Stimulated activated naive CD4-positive, alpha-beta T cell treated with Interleukin-2 at 50 U/mL for 16 hours (primary cell): ENCODE data around the gene TLE2.
"Not testable (repeated sequence)": the region's sequence is repeated elsewhere in the genome, so short reads cannot be mapped to it uniquely, and the experiment has no call there.

Experiments
- DNase-seq: peaks from one replicate; lab custom pipeline; 2025; lab: John Stamatoyannopoulos, UW

Gene TLE2

GRCh38 chr19:3012621-3013262, 16.3 kb downstream of the TLE2 start:
- DNase-seq = no peak

- DNase-seq = not testable (repeated sequence)
Measured at GRCh38 chr19:3012059-3012458, 17.0 kb downstream of the TLE2 start.

- no peak for DNase-seq
Measured at GRCh38 chr19:3010871-3011270, 18.2 kb downstream of the TLE2 start.

DNA sequence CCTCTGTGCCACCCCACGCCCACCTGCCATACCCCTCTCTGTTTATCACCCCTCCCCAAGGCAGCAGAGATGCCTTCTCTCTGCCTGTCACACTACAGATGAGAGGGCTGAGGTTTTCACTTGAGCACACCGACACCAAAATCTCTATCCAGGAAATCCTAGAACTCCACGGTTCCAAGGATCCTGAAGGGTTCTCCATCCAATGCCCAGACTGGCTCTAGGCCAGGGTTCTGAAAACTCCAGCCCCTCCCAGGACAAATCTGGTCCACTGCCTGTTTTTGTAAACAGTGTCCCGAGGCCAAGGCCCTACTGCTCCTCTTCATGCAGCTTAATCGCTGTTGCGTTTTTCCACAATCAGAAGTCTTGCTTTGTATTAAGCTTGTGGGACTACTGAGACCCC, 20.1 kb downstream of the TLE2 start:
- no peak for DNase-seq

- DNase-seq = no peak
Measured at GRCh38 chr19:3007975-3008374, 21.1 kb downstream of the TLE2 start.

DNA sequence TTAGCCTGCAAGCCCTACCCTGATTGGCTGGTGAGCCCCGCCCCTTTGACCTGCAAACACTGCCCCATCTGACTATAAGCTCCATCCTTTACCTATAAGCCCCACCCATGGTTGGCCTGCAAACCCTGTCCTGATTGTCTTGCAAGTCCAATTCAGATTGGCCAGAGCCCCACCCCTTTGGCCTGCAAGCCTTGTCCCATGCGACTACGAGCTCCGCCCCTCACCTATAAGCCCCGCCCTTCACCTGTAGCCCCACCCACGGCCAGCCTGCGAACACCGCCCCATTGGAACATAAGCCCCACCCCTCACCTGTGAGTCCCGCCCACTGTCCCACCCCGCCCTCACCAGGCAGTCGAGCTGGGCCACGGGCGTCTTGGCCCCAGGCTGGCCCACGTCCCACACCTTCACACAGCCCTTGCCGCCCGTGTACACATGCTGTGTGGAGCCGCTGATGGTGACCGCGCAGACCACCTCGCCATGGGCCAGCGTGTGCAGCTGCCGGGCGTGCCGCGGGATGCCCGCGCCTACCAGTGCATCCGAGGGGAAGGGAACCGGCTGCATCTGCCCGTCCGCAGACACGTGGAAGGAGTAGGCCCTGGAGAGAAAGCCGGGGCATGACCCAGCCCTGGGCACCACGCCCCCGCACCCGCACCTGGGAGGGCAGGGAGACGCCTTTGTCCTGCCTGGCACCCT, 22.9 kb downstream of the TLE2 start:
- DNase-seq = no peak

DNA sequence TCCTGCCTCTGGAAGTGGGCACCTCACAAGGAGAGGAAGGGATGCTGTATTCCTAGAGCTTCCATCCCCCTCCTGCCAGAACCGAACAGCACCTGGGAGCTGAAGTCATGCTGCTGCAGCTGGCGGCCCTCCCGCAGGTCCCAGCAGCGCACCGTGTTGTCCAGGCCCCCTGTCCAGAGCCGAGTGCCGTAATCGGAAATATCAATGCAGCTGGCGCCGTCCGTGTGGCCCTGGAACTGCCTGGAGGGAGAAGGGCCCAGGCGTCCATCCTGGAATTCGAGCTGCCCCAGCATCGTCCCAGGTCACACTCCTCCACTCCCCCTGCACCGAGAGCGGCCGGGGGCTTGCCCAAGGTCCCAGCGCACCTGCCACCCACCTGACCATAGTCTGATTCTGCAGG, 23.7 kb downstream of the TLE2 start:
- no peak for DNase-seq

DNA sequence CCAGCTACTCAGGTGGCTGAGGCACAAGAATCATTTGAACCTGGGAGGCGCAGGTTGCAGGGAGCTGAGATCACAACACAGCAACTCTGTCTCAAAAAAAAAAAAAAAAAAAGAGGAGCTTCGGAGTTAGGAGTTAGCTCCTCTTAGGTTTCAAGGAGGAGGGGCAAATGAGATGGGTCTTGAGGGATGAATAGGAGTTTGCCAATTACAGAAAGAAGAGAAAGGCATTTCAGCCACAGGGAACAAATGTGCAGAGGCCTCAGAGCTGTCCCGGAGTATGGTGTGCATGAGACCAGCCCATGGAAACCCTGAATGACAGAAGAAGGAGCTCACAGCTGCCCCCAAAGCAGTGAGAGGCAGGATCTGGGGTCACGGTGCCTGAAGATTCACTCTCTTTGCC, 24.6 kb downstream of the TLE2 start:
- DNase-seq = no peak

DNA sequence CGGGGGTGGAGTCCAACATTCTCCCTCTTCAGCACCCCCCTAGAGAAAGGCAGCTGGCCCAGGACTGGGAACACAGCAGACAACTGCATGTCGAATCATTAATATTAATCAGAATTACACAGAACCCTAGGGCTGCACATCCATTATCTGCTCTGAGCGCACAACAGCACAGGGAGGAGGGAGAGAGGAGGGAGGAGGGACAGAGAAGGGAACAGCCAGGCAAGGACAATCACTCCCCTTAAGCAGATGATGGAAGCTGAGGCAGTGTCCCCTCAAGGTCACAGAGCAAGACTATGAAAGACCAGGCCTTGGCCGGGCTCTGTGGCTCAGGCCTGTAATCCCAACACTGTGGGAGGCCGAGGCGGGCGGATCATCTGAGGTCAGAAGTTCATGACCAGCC, 26.0 kb downstream of the TLE2 start:
- DNase-seq = no peak

GRCh38 chr19:3001235-3001800, 27.8 kb downstream of the TLE2 start:
- no peak for DNase-seq

DNA sequence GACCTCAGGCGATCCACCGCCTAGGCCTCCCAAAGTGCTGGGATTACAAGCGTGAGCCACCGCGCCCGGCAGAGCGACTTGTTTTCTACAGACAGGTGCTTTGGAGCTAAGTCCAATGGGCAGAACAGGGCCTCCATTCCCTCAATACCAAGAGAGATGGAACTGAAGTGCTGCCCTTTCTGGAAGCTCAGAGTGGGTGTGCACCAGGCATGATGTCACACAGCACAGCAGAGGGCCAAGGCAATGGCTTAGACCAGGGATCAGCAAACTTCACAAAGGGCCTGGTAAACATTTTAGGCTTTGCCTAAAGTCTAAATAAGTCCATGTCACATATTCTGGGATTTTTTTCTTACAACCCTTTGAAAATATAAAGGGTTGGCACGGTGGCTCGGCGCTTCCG, 30.4 kb downstream of the TLE2 start:
- DNase-seq = no peak

- DNase-seq = no peak
Measured at GRCh38 chr19:2997720-2998119, 31.4 kb downstream of the TLE2 start.

DNA sequence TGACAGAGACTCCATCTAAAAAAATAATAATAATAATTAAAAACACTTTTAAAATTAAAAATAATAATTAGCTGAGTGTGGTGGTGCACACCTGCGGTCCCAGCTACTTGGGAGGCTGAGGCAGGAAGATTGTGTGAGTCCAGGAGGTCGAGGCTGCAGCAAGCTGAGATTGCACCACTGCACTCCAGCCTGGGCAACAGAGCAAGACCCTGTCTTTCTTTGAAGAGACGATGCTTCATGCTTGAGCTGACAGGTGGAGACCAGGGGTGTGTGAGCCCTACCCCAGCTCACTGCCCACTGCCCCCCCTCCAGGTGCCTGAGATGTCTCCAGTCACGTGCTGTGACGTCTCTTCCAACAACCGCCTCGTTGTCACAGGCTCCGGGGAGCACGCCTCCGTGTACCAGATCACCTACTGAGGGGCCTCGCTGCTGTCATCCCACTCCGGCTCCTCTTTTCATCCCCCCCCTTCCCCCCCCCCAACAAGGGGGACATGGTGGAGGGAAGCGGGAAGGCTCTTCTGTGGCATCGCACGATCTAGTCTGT, 34.4 kb downstream of the TLE2 start:
- DNase-seq = no peak

DNA sequence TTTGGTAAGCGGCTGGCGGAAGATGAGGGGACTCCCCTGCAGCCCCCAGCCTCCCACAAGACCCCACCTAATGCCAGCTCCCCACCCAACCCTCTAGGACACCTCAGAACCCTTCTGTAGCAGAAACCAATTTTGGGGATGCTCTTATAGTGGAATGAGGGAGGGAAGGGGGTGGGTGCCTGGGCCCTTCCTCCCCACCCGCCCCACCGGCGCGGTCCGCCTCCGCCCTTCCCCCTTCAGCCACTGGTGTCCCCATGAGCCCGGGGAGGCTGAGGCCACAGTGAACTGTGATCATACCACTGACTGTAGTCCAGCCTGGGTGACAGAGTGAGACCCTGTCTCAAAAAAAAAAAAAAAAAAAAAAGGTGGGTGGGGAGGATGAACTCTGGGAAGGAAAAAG, 35.5 kb downstream of the TLE2 start:
- no peak for DNase-seq

DNA sequence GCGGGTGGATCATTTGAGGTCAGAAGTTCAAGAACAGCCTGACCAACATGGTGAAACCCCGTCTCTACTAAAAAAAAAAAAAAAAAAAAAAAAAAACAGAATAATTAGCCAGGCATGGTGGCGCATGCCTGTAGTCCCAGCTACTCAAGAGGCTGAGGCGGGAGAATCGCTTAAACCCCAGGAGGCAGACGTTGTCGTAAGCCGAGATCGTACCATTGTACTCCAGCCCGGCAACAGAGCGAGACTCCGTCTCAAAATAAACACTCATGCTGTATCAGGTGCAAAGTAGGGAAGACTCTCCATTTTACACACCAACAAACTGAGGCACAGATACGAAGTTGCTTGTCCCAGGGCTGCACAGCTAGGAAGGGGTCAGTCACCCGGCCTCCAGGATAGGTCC, 36.1 kb downstream of the TLE2 start:
- DNase-seq = no peak

- DNase-seq = not testable (repeated sequence)
Measured at GRCh38 chr19:2992333-2992732, 36.7 kb downstream of the TLE2 start.

DNA sequence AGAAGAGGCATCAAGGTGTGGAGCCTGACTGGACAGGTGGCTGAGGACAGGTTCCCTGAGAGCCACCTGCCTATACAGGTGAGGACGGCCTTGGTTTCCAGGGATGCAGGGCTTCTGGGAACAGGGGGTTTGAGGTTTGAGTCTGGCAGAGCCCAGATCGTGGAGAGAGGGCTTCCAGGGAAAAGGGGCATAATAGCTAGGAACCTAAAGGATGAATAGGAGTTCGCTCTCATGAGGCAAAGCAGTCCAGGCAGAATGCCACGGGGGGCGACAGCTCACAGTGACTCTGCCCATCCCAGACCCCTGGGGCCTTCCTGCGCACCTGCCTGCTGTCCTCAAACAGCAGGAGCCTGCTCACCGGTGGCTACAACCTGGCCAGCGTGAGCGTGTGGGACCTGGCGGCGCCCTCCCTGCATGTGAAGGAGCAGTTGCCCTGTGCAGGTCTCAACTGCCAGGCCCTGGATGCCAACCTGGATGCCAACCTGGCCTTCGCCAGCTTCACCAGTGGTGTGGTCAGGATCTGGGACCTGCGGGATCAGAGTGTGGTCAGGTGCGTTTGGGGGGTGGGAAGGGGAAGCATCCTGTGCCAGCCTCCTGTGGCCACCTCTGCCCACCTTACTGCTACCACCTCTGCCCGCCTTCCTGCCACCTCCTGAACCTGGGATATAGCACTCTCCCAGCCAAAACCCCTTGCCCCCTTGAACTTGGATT, 39.7 kb downstream of the TLE2 start:
- DNase-seq = no peak

DNA sequence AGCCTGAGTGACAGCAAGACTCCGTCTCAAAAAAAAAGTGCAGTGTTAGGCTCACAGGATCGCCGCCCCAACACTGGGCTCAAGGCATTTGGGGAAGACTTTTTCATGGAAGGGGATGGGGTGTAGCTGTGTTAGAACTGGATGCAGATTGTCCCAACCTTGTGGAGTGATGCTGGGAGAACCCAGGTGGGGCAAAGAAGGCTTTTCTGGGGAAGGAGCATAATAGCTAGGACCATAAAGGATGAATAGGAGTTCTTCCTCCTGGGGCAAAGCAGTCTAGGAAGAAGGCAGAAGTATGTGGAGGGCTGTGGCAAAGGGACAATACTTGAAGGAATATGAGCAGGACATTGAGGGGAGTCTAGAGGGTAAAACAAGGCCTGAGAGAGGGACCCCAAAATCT, 40.5 kb downstream of the TLE2 start:
- DNase-seq = no peak

- DNase-seq = no peak
Measured at GRCh38 chr19:2987797-2988196, 41.3 kb downstream of the TLE2 start.

DNA sequence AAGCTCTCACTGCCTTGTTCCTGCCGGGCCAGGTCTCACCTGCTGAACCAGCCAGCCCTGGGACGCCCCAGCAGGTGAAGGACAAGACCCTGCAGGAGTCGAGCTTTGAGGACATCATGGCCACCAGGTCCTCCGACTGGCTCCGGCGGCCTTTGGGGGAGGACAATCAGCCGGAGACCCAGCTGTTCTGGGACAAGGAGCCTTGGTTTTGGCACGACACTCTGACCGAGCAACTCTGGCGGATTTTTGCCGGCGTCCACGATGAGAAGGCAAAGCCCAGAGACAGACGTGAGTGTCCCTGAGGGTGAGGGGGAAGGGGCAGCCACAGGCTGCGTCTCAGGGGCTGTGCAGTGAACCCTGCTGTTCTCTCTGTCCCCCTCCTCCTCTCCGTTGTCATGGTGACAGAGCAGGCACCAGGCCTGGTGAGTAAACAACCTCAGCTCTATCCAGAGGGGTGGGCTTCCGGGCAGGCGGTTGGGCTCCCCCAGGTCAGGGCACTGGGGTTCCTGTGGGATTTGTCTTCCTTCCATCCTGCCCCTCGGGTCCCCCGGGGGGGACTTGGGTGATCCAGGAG, 42.0 kb downstream of the TLE2 start:
- DNase-seq = no peak

- DNase-seq = no peak
Measured at GRCh38 chr19:2984215-2984528, 44.9 kb downstream of the TLE2 start.

DNA sequence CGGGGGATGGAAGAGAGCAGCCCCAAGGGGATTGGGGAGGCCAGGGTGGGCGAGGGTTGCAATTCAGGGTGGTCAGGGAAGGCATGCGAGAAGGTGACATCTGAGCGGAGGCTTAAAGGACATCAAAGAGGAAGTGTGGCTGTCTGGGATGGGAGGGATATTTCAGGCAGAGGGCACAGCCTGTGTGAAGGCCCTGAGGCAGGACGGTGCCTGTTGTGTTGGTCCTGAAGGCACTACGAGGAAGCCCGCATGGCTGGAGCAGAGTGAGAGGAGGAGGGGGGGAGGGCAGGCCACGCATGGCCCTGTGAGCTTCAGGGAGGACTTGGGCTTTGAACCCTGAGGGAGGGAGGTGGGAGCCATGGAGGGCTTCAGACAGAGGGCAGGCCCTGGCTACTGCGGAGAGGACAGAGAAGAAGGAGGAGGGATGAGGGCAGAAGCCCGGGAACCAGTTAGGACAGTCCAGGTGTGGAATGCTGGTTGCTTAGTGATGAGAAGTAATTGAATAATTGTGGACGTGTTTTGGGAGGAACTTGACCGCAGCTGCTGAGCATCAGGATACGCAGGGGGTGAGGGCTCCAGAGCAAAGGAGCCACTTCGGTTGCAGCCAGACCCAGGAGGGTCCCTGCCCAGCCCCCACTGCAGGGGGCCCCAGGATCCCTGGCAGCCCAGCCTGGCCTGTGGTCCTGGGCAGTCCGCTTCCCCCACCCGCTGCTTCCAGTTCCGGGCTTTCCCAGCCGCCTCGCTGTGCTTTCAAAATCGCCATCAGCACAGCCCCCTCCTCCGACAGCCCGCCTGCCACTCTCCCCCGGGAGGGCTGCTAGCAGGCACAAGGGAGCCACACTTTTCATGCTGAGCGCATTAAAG, 45.5 kb downstream of the TLE2 start:
- no peak for DNase-seq
